GM10266 (cell line): ENCODE results near the gene F13B.

Source experiments
- DNase-seq: peaks from one replicate; pipeline ENCODE4 v3.0.0; 2012; ENCODE audit errors: extremely low spot score
- CTCF ChIP-seq: IDR thresholded peaks from 2 replicates; pipeline ENCODE4 v1.5.1; 2012; ENCODE audit warnings: mild to moderate bottlenecking, low read depth; ENCODE audit not compliant: control insufficient read depth, insufficient read depth; ENCODE audit errors: missing control alignments

F13B gene

GRCh38 chr1:197027359-197027758 lies 39.7 kb downstream of the F13B start:
- no peak for DNase-seq
- TF ChIP-seq CTCF, result no peak

- no peak for TF ChIP-seq CTCF
- no peak for DNase-seq
Observed at GRCh38 chr1:197024460-197024859, 42.6 kb downstream of the F13B start.

- no peak for TF ChIP-seq CTCF
- no peak for DNase-seq
Observed at GRCh38 chr1:197021716-197022115, 45.3 kb downstream of the F13B start.

GRCh38 chr1:197017558-197018146 lies 49.4 kb downstream of the F13B start:
- TF ChIP-seq CTCF, result no peak
- DNase-seq, result no peak

GRCh38 chr1:197016751-197017150 lies 50.3 kb downstream of the F13B start:
- no peak for DNase-seq
- TF ChIP-seq CTCF, result no peak

GRCh38 chr1:197013234-197013633 lies 53.8 kb downstream of the F13B start:
- TF ChIP-seq CTCF, result no peak
- no peak for DNase-seq

- DNase-seq, result no peak
- TF ChIP-seq CTCF, result no peak
Observed at GRCh38 chr1:197011614-197012013, 55.4 kb downstream of the F13B start.
